Activated CD8-positive, alpha-beta memory T cell treated with anti-CD3 and anti-CD28 coated beads, Interleukin-2, amount 50 U/mL, for 1 hour (primary cell): ENCODE measurements around the gene LINC01488.

Experiments
- DNase-seq: peaks from one replicate; pipeline ENCODE4 v3.0.0-alpha.2; 2020; ENCODE audit errors: extremely low read depth

Gene LINC01488

DNA sequence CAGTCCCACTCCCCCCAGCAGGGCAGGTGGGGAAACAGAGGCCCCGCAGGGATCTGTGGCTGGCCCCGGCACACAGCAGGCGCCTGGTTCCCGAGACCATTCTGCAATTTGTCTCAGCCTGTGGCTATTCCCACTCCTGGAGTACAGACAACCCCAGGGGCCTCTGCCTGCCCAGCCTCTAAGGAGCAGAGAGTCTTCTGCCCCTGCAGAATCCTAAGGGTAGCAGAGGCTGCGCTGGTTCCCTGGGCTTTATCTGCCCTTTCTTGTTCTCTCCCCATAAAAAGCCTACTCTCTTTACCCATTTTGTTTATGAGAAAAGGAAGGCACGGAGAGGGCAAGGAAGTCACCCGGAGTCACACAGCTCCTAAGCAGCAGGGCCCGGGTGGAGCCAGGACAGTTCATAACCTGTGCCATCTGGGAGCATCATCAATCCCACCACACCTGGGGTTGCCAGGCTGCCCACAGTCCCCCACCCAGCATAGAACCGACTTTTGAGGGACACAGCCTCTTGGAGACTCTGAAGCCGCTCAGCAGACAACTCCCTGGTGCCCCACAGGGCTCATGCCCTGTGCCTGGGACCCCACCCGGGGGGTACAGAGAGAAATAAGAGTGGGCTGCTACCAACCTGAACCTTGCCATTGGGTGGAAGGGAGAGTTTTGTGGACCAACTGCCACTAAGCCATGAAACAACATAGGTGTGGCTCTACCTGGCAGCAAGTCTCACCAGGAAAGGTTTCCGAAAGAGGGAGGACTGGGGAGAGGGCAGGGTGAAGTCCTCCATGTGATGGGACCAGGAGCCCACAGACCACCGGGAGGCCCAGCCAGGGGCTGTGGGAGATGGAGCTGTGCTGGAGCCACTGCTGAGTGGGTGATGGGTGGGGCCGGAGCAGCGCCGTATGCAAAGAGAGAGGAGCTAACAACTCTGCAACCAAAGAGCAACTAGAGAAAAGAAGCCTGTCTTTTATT lies 17.2 kb upstream of the LINC01488 start:
- no peak for DNase-seq

DNA sequence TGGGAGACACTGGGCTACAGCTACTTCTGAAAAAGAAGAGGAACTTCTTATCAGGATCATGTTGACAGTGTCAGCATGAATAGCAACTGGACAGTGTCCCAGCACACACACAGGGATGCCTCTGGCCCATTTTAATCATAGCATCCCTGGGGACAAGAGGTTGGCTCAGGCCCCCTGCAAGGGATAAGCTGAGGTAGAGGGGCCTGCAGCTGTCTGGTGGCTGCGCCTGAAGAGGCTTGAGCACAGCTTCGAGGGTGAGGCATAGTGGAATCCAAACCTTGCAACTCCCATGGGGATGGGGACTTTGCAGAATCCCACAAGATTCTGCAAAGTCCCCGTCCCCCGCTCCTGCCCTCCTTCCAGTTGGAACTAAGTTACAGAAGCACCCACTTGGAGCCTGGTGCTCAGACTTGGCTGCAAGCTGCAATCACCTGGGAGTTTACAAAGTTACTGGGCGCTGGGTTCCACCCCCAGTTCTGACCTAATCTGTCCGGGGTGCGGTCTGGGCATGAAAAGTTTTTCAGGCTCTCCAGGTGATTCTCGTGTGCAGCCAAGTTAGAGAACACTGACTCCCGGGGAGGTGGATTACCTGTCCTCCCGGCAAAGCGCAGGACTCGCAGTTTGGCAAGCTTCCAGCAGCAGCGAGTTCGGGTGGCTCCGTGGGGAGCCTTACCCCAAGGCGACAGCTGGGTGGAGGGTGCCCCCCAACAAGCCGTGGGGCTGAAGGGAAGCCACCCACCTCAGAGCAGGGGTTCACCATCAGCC lies 16.0 kb upstream of the LINC01488 start:
- DNase-seq = no peak

DNA sequence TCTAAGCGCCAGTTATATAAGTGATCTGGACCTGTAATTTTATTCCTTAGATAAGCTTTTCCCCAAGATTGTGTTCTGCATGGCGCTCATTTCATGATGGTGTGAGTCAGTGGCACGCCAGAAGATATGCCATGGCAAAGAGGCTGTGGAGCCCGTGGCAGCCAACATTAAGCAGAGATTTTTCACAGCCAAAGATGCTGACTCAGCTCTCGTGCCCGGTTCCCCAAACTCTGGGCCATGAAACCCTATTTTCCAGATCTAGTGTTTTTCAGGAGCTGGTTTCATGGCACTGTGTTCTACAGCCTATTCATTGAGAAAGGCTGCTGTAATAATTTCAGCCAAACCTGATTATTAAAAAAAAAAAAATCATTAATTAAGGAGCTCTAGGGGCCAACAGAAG lies 15.4 kb upstream of the LINC01488 start:
- DNase-seq = no peak

DNA sequence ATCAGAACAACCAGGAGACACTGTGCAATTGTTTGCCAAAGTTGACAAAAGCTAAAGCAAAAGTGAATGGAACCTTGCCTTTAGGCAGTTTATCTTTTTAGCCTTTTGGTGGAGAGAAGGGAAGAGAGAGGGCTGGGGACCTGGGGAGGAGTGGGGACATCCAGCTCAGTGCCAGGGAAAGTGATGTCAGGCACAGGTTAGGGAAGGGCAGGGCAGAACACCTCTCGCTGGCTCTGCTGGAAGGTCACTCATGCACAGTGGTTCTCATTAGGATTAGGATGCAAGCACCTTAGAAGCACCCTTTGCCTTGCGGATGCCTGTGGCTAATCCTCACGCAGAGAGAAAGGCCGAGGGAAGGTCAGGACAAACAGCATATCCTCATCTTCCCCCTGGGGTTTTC lies 14.3 kb upstream of the LINC01488 start:
- no peak for DNase-seq

- DNase-seq = no peak
These were observed 13.8 kb upstream of the LINC01488 start for GRCh38 chr11:69467646-69468045.

GRCh38 chr11:69468221-69468620 lies 13.2 kb upstream of the LINC01488 start:
- DNase-seq = no peak

DNA sequence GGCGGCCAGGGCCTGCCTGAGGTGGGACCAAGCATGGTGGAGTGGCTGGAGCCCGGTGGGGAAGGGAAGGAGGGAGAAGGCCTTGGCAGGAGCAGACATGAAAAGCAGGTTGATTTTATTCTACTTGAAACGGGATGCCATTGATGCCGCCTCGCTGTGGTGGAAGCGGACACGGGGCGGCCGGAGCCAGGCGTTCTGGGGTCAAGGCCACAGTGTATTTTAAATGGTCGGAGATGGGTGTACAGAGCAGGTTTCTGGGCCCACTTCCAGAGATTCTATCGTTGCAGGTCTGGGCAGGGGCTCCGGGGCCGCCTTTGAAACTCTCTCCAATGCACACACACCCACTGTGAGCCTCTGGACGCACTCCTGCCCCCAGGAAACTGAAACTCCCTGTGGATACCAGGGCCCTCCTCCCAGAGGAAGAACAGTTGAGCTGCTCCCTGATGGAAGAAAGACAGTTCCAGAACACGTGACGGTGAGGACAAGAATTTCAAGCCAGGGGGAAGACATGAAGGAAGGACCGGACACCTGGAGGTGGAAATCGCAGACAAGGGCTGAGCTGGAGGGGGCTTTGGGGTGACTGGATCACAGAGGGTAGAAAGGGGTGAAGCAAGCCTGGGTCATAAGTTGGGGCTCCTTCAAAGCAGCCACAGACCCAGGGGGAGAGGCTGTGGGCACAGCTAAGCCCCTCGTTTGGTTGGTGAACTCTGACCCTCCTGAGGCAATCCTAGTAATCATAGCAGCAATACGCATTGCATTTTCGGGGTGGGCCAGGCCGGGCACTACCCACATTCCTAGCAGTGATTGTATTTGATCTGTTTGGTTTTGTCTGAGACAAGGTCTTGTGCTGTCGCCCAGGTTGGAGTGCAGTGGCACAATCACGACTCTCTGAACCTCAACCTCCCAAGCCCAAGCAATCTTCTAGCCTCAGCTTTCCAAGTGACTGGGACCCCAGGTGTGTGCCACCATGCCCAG lies 12.3 kb upstream of the LINC01488 start:
- DNase-seq = no peak

GRCh38 chr11:69470301-69470700 lies 11.2 kb upstream of the LINC01488 start:
- DNase-seq = no peak

GRCh38 chr11:69470793-69471728 lies 10.4 kb upstream of the LINC01488 start:
- DNase-seq = no peak

DNA sequence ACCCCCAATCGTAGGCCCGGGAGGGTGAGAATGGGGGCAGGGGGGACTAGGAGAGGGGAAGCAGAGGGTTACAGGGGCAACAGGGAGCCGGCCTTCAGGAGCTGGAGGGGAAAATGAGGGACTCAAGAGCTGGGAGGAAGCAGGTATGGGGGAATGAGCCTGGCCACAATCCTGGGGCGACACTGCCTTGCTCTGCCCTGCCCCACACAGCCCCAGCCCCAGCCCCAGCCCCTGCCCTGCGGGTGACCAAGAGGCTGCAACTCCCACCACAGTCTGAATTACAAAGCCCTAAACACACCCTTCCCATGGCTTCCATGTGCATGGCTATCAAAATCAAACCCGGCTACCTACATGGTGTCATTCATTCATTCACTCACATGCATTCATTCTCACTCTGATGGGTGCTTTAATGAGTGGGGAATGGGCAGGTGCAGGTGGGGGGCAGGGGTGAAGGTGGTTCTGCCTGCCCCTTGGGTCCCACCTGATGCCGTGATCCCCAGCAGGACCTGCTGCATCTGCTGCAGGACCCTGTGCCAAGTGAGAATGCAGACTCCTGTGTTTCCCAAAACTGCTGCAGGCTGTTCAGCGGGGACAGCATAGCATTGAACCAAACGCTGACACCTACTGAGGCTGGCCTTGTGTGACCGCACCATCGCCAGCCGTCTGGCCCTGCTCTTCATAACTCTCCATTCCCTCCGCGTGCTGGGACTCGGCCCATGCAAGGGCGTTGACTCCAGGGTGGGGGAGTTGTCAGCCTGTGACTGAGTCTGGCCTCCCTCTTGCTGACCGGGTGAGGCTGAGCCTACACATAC lies 9.5 kb upstream of the LINC01488 start:
- DNase-seq = no peak

- no peak for DNase-seq
These were observed 8.8 kb upstream of the LINC01488 start for GRCh38 chr11:69472541-69473275.

DNA sequence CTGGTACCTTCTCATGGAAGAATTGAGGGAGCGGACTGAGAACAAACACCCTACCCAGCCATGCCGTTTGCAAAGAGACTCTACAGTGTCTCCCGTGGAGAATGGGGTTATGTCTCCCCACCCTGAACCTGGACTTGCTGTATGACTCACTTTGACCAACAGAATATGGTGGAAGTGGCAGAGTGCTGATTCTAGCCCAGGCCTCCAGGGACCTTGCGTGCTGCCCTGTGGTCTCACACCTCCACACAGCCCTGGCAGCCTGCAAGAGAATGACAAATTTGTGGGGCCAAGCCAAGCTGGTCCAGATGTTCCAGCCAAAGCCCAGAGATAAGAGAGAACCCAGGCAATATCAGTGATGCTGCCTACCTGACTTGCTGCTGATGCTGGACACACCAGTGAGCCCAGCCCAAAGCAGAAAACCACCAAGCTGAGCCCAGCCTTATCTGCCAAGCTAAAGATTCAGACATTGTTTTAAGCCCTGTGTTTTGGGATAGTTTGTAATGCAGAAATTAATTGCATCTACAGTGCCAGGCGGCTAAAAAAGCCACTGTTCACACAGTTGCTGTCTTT lies 8.1 kb upstream of the LINC01488 start:
- no peak for DNase-seq

DNA sequence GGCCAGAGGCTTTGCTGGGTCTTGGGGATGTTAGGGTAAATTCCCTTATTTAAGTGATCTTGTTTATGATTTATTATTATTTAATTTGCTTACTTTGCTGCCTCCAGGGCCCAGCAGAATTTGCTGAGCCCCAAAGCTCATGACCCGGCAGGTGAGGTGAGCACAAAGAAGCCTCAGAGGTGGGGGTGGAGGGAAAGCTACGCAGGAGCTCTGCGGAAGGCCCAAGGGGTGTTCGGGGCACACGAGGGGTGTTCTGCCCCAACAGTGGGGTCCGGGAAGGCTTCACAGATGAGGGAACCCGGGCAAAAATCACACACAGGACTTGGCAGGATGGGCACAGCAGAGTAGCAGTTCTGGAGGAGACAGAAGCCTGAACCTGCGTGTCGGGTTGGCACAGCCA lies 6.7 kb upstream of the LINC01488 start:
- DNase-seq = no peak

DNA sequence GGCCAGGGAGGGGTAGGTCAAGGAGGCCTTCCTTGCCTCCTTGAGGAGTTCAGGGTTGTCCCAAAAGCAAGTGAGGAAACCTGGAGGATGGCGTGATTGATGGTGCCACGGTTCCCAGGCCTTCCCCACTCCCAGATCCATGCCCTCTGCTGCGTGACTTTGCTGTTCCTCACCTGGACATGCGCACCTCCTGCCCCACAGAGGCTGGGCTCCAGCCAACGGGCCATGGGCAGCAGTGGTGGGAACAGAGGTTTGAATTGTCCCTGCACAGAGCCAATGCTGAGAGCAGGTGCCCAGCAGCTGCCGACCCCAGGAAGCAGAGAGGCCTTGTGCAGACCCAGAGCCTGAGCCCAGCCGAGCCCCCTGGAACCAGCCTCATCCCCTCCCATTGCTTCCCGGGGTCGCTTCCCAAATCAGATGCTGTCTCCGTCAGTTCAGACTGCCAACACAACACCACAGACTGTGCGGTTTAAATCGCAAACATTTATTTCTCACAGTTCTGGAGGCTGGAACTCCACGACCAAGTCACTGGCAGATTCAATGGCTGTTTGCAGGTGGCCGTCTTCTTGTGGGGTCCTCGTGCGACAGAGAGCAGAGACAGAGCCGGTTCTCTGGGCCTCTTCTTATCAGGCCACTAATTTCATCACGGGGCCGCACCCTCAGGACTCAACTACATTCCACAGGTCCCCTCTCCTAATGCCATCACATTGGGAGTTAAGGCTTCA lies 6.2 kb upstream of the LINC01488 start:
- no peak for DNase-seq

DNA sequence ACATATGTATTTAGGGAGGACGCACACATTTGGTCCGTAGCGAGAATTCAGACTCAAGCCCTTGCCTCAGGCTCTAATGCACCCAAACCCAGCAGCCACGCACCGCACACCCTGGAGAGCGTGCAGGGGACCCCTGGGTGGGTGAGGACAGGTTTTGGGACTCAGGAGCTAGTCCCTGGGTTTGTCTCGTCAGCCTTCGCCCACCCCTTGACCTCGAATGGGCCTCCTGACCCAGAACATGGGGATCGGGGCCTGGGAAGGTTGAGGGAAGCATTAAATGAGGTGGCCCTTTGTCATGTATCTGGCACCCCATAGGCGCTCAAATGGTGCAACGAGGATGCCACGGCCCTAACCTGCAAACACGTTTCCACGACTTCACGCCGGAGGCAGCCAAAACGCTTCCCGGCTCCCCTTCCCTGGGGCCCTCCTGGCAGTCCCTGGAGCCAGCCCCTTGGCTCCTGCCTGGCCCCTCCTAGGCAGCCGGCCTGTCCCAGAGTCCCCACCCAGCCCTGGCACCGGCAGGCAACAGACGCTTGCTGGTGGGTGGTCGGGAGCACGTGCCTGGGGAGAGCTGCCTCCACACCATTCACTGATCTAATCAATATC lies 5.5 kb upstream of the LINC01488 start:
- DNase-seq = no peak

- DNase-seq = no peak
These were observed 4.9 kb upstream of the LINC01488 start for GRCh38 chr11:69476509-69476961.

GRCh38 chr11:69477086-69477485 lies 4.4 kb upstream of the LINC01488 start:
- DNase-seq = no peak
